CD4-positive, alpha-beta T cell (primary cell): Measurements from ENCODE around the gene POLA1. TPM values are rescaled to one million over a fixed set of nuclear protein-coding genes. Genes with fewer than 3 reads are reported as not detected.
A peak's percentile ranks its signal among the peaks of the same experiment; 100 is the strongest.

Experiments used
- ATAC-seq: fragments of 200-7000 bp; cut with Tn5 transposase; one replicate; pipeline ENCODE4 v1.10.0; 2022; ENCODE audit warnings: mild to moderate bottlenecking; ENCODE audit not compliant: poor library complexity
- CTCF ChIA-PET: fragments of 350-600 bp; sonication (Branson Sonifier 250); formaldehyde crosslinking; loops from one replicate; lab custom pipeline; 2021; ENCODE audit warnings: antibody characterized with exemption, inconsistent platforms; lab: Charles Lee
- POLR2A ChIA-PET: fragments of 350-600 bp; sonication (Branson Sonifier 250); formaldehyde crosslinking; loops from one replicate; lab custom pipeline; 2021; ENCODE audit warnings: antibody characterized with exemption, inconsistent platforms; lab: Charles Lee
- DNase-seq, 14 experiments: peaks; one replicate each; pipeline ENCODE4 v3.0.0-alpha.2; 2013 to 2020; ENCODE audit warnings: mixed read lengths in 2 of 14
- H3K27ac ChIP-seq, 2 donors: one replicate each; pipeline versions ENCODE4 v1.5.1 to v1.7.0; 2013; ENCODE audit warnings: low read length in 2 of 2, low read depth in 1 of 2, mild to moderate bottlenecking in 1 of 2
- H3K27me3 ChIP-seq, 2 experiments: 1 replicate in 1 of 2; 2 replicates in 1 of 2; pipeline versions ENCODE4 v1.6.1 to v1.7.0; 2013; ENCODE audit warnings: low read length in 2 of 2, control low read depth in 1 of 2, mild to moderate bottlenecking in 1 of 2, moderate library complexity in 1 of 2; ENCODE audit not compliant: insufficient read depth in 2 of 2, control insufficient read depth in 1 of 2
- H3K36me3 ChIP-seq: one replicate; pipeline ENCODE4 v1.6.1; 2013; ENCODE audit warnings: low read length, control low read depth; ENCODE audit not compliant: insufficient read depth
- H3K4me1 ChIP-seq: one replicate; pipeline ENCODE4 v1.6.1; 2013; ENCODE audit warnings: low read length, control low read depth; ENCODE audit not compliant: insufficient read depth
- H3K4me3 ChIP-seq: one replicate; pipeline ENCODE4 v1.5.1; 2013; ENCODE audit warnings: mild to moderate bottlenecking, low read length, moderate library complexity
- H3K9me3 ChIP-seq, 2 experiments: 1 replicate in 1 of 2; 2 replicates in 1 of 2; pipeline versions ENCODE4 v1.6.1 to v1.7.0; 2013; ENCODE audit warnings: low read length in 2 of 2, mild to moderate bottlenecking in 2 of 2, control low read depth in 1 of 2, moderate library complexity in 1 of 2; ENCODE audit not compliant: control insufficient read depth in 1 of 2, insufficient read depth in 1 of 2
- H3K27ac Mint-ChIP-seq: one replicate; pipeline ENCODE4 v1.8.0; 2020; ENCODE audit warnings: mixed read lengths
- H3K27me3 Mint-ChIP-seq: one replicate; pipeline ENCODE4 v1.8.0; 2021; ENCODE audit warnings: mixed read lengths
- H3K36me3 Mint-ChIP-seq: one replicate; pipeline ENCODE4 v1.8.0; 2021; ENCODE audit warnings: low read depth, mixed read lengths
- H3K4me1 Mint-ChIP-seq: one replicate; pipeline ENCODE4 v1.8.0; 2021; ENCODE audit warnings: low read depth, mixed read lengths
- H3K4me3 Mint-ChIP-seq: one replicate; pipeline ENCODE4 v1.8.0; 2020; ENCODE audit warnings: mild to moderate bottlenecking, mixed read lengths
- H3K9me3 Mint-ChIP-seq: one replicate; pipeline ENCODE4 v1.8.0; 2020; ENCODE audit warnings: mixed read lengths
- intact Hi-C, 2 experiments: fragments of 100-400 bp; cut with DNase I in 1 of 2; cut with micrococcal nuclease in 1 of 2; formaldehyde crosslinking; loops; one replicate each; pipeline versions ENCODE4 v1.15.1 to v1.9.0; 2023 to 2025; cut with DNase I, micrococcal nuclease
- total RNA-seq, 174 experiments: library from RNA in 2 of 174; stranded (reverse) in 2 of 174; gene quantifications; one replicate each; pipeline ENCODE4 v1.2.3 and lab custom pipeline; 2021 to 2026
- TF ChIP-seq, protein P1 (sequence below): fragments of 200-600 bp; IDR thresholded peaks from one replicate; pipeline ENCODE4 v1.8.0; 2022; ENCODE audit warnings: antibody characterized with exemption, mild to moderate bottlenecking

Gene POLA1
- total RNA-seq, 2 experiments from 2014 or later: 4.7 TPM

- peaks cover 0 to 19% of the 10 kb centered on the region in 2 experiments for H3K9me3 ChIP-seq
- peak overlapping the region; percentile 63 for H3K4me3 Mint-ChIP-seq
- H3K4me1 Mint-ChIP-seq: peaks cover 42% of the 10 kb centered on the region
- H3K4me1 ChIP-seq: peaks cover 41% of the 10 kb centered on the region
- intact Hi-C loops: no loop called here
- H3K27ac Mint-ChIP-seq: no peak overlapping the region
- no peak overlapping the region for H3K4me3 ChIP-seq
- H3K36me3 ChIP-seq: no peaks in the 10 kb centered on the region
- ChIA-PET POLR2A (no interaction called here), CTCF (no interaction called here)
- H3K27me3 ChIP-seq: peaks cover 61 to 82% of the 10 kb centered on the region in 2 experiments
- no peaks in the 10 kb centered on the region for H3K36me3 Mint-ChIP-seq
- no peaks in the 10 kb centered on the region for H3K9me3 Mint-ChIP-seq
- peaks cover 79% of the 10 kb centered on the region for H3K27me3 Mint-ChIP-seq
- no peak overlapping the region for H3K27ac ChIP-seq
- TF ChIP-seq, protein P1, sequence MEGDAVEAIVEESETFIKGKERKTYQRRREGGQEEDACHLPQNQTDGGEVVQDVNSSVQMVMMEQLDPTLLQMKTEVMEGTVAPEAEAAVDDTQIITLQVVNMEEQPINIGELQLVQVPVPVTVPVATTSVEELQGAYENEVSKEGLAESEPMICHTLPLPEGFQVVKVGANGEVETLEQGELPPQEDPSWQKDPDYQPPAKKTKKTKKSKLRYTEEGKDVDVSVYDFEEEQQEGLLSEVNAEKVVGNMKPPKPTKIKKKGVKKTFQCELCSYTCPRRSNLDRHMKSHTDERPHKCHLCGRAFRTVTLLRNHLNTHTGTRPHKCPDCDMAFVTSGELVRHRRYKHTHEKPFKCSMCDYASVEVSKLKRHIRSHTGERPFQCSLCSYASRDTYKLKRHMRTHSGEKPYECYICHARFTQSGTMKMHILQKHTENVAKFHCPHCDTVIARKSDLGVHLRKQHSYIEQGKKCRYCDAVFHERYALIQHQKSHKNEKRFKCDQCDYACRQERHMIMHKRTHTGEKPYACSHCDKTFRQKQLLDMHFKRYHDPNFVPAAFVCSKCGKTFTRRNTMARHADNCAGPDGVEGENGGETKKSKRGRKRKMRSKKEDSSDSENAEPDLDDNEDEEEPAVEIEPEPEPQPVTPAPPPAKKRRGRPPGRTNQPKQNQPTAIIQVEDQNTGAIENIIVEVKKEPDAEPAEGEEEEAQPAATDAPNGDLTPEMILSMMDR: peak; percentile 40
- DNase-seq (peak in 7 of 14 experiments; percentile 8 to 50 (median 19)), ATAC-seq (peak; percentile 37)
Measured at GRCh38 chrX:25020905-25021449, 327.3 kb downstream of the POLA1 start.

DNA sequence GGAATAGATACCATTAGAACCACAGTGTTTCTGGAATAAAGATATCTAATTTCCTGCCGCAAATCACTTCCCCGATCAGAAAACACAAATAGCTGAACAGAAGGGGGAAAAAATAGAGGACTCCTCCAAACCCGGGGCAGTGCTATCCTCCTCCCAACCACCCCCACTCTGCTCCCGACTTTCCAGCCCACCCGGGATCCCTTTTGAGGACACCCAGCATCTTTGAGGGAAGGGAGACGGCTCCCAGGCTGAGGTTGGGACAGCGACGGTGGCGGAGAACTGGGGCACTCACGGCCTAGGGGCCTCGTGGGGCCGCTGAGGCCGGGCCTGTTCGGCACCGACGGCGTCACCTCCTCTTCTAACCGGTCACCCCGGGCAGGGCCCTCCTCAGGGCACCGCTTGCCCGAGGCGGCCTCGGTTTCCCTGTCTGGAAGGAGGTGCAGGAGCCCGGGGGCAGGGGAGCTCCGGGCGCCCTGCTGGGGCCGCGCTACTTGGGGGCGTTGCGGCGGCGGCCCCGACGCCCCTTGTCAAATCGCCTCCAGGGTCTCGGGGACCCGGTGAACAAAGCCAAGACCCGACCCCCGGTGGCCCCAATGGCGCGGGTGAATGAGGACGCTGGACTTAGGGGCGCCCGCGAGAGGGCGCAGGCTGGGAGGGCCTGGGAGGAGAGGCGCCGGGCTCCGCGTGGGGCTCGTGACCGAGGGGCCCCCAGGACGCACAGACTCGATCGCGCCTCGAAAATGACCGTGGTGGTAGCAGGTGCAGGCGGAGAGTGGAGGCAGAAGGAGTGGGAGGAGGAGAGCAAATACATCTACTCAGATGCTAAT is 329.0 kb downstream of the POLA1 start:
- no peak overlapping the region for H3K4me3 ChIP-seq
- no peaks in the 10 kb centered on the region for H3K36me3 ChIP-seq
- Mint-ChIP-seq H3K36me3 (no peaks in the 10 kb centered on the region), H3K27me3 (peaks cover 73% of the 10 kb centered on the region), H3K9me3 (no peaks in the 10 kb centered on the region), H3K4me3 (no peak overlapping the region), H3K4me1 (peaks cover 37% of the 10 kb centered on the region), H3K27ac (no peak overlapping the region)
- H3K27ac ChIP-seq: no peak overlapping the region
- CTCF ChIA-PET: no interaction called here
- TF ChIP-seq, protein P1: no peak
- peaks cover 30% of the 10 kb centered on the region for H3K4me1 ChIP-seq
- POLR2A ChIA-PET: no interaction called here
- DNase-seq (no peak), ATAC-seq (no peak)
- H3K9me3 ChIP-seq: peaks cover 0 to 3% of the 10 kb centered on the region in 2 experiments
- intact Hi-C loops: no loop called here
- peaks cover 45 to 64% of the 10 kb centered on the region in 2 experiments for H3K27me3 ChIP-seq

DNA sequence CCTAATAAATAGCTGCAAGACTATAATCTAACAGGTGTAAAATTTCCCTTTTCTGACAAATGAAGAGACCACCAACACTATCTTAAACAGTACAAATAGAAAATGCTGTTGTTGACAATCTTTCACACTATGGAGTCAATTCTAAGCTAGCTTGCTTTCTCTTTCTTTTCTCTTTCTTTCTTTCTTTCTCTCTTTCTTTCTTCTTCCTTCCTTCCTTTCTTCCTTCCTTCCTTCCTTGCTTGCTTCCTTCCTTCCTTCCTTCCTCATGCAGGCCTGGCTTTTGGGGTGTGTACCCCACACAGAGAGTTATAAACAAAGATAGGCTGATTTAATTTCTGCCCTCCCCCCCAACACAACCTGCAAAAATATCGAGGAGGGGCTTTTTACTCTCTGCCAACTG is 330.2 kb downstream of the POLA1 start:
- ATAC-seq: no peak
- no peak overlapping the region for H3K27ac Mint-ChIP-seq
- Histone ChIP-seq H3K4me1 (peaks cover 29% of the 10 kb centered on the region), H3K27ac (no peak overlapping the region), H3K4me3 (no peak overlapping the region), H3K9me3 (no peaks in the 10 kb centered on the region), H3K36me3 (no peaks in the 10 kb centered on the region), H3K27me3 (peaks cover 37 to 56% of the 10 kb centered on the region in 2 experiments)
- DNase-seq: no peak
- peaks cover 34% of the 10 kb centered on the region for H3K4me1 Mint-ChIP-seq
- H3K9me3 Mint-ChIP-seq: no peaks in the 10 kb centered on the region
- intact Hi-C loops: no loop called here
- no peaks in the 10 kb centered on the region for H3K36me3 Mint-ChIP-seq
- H3K27me3 Mint-ChIP-seq: peaks cover 71% of the 10 kb centered on the region
- no peak overlapping the region for H3K4me3 Mint-ChIP-seq
- ChIA-PET POLR2A (no interaction called here), CTCF (no interaction called here)
- TF ChIP-seq, protein P1: no peak
